GM18526 (cell line): ENCODE results near the gene USP40.
A peak's percentile ranks its signal among the peaks of the same experiment; 100 is the strongest.

Experiments used
- POLR2A ChIP-seq: IDR thresholded peaks from 3 replicates; pipeline ENCODE4 v1.6.1; 2011; ENCODE audit not compliant: insufficient read length; ENCODE audit errors: extremely low read depth

Gene USP40, protein sequence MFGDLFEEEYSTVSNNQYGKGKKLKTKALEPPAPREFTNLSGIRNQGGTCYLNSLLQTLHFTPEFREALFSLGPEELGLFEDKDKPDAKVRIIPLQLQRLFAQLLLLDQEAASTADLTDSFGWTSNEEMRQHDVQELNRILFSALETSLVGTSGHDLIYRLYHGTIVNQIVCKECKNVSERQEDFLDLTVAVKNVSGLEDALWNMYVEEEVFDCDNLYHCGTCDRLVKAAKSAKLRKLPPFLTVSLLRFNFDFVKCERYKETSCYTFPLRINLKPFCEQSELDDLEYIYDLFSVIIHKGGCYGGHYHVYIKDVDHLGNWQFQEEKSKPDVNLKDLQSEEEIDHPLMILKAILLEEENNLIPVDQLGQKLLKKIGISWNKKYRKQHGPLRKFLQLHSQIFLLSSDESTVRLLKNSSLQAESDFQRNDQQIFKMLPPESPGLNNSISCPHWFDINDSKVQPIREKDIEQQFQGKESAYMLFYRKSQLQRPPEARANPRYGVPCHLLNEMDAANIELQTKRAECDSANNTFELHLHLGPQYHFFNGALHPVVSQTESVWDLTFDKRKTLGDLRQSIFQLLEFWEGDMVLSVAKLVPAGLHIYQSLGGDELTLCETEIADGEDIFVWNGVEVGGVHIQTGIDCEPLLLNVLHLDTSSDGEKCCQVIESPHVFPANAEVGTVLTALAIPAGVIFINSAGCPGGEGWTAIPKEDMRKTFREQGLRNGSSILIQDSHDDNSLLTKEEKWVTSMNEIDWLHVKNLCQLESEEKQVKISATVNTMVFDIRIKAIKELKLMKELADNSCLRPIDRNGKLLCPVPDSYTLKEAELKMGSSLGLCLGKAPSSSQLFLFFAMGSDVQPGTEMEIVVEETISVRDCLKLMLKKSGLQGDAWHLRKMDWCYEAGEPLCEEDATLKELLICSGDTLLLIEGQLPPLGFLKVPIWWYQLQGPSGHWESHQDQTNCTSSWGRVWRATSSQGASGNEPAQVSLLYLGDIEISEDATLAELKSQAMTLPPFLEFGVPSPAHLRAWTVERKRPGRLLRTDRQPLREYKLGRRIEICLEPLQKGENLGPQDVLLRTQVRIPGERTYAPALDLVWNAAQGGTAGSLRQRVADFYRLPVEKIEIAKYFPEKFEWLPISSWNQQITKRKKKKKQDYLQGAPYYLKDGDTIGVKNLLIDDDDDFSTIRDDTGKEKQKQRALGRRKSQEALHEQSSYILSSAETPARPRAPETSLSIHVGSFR

DNA sequence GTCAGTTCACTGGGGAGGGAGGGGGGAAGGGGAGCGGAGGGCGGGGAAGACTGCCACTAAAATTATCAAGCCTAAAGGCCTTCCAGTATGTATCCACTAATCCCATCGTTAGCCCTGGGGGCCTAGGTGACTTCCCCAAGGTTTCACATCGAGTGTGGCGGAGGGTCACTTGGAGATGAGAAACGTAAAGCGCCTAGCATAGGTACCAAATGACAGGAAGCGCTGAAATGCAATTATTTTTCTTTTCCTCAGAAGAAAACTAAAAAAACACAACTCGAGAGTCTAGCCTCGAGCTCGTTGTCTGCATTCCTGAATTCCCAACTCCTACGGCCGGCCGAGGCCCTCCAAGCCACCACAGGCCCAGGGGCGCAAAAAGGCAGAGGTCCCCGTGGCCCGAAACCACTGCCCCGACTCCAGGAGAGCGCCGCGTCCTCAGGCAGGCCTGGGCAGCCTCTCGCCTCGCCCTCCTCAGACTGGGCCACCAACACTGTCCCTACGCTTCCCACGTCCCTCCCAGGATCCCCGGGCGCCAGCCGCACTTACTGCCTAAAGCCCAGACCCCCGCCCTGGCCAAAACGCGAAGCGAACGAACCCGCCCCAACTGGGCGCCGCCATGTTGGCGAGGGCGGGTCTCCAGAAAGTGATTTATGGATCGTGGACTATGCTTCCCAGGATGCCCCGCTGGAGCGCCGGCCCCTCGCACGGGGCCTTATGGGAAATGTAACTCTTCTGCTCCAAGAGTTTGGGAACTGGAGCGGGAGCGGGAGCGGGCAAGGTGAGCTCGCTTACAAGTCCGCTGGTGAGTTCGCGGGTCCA is at the start of gene USP40:
TSS of gene USP40 (minus strand) at position 642 of the 816 bp plus-strand sequence. CDS start 1,228 bp downstream, outside the sequence.
- TF ChIP-seq POLR2A = peak; percentile 85

DNA sequence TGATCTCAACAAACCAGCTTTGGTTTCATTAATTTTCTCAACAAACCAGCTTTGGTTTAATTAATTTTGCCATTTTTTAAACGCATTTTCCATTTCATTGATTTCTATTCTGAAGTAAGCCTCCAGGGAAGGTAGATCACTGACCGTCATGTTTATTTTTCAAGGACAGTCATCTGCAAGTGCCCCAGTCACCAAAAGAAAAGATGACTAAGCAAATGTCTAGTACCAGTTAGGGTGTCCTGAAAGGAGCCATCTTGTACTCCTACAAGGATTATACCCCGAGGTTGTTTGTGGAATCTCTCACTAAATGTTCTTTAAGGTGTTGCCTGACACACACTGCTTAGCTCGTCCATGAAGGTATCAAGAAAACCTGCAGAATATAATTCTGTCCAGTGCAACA is 44.7 kb upstream of the USP40 start:
- TF ChIP-seq POLR2A = no peak

DNA sequence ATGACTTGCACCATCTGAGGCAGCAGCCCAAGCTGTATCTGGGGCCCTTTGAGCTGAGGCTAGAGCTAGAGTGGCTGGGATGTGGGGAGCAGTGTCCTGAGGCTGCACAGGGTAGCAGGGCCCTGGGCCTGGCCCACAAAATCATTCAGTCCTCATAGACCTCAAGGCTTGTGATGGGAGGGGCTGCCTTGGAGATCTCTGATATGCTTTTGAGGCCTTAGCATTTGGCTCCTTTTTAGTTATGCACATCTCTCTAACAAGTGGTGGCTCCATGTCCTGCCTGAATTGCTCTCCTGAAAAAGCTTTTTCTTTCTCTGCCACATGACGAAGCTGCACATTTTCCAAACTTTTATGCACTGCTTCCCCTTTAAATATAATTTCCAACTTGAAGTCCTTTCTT is 39.1 kb upstream of the USP40 start:
- TF ChIP-seq POLR2A = no peak

DNA sequence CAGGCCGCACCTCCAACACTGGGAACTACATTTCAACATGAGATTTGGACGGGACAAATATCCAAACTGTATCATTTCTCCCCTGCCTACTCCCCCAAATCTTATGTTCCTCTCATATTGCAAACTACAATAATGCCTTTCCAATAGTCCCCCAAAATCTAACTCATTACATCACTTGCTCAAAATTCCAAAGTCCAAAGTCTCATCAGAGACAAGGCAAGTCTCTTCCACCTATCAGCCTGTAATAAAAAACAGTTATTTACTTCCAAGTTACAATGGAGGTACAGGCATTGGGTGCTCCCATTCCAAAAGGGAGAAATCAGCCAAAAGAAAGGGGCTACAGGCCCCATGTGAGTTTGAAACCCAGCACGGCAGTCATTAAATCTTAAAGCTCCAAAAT is 38.2 kb upstream of the USP40 start:
- TF ChIP-seq POLR2A = no peak

DNA sequence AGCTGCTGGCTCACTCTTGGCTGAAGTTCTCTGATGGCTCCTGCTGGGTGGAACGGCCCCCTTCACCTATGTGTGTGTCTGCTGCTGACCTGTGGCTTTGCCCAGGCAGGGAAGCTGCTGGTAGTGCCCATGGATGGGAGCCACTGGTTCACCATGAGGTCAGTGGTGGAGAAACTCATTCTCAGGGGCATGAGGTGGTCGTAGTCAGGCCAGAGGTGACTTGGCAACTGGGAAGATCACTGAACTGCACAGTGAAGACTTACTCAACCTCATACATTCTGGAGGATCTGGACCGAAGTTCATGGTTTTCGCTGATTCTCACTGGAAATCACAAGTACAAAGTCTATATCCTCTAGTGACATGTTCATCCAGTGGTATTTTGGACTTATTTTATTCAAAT is 36.9 kb upstream of the USP40 start:
- TF ChIP-seq POLR2A = no peak

DNA sequence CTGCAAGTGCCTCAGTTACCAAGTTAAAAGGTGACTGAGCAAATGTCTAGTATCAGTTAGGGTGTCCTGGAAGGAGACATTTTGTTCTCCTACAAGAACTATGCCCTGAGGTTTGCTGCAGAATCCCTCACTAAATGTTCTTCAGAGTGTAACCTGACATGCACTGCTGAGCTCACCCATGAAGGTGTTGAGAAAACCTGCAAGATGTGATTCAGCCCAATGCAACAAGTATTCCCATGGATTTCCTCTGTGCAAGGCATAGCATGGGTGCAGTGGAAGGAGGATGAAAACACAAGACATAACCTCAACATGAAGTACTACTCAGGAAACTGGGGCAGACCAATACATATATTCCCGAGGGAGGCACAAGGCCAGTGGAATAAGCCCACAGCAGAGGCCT is 35.5 kb upstream of the USP40 start:
- no peak for TF ChIP-seq POLR2A

DNA sequence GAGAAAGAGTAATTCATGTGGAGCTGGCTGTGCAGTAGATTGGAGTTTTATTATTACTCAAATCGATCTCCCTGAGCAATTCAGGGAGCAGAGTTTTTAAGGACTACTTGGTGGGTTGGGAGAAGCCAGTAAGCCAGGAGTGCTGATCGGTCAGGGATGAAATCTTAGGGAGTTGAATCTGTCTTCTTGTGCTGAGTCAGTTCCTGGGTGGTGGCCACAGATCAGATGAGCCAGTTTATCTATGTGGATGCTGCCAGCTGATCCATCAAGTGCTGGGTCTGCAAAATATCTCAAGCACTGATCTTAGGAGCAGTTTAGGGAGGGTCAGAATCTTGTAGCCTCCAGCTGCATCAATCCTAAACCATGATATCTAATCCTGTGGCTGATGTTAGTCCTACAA is 33.8 kb upstream of the USP40 start:
- no peak for TF ChIP-seq POLR2A

DNA sequence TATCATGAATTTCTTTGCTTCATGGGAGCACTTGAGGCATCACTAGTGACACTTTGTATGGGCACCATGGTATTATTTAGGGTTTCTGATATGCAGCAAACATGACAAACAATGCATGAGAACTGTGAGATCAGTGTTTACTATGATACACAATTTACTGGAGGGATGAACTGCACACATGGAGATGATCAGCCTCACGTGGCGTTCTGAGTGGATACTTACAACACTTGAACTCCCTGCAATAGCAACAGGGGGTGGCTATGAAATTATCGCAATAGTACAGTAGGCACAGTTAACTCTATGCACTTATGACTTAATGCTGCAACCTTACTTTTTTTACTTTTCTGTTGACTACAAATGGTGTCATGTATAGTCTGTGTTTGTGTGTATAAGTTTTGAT is 32.4 kb upstream of the USP40 start:
- TF ChIP-seq POLR2A = no peak

DNA sequence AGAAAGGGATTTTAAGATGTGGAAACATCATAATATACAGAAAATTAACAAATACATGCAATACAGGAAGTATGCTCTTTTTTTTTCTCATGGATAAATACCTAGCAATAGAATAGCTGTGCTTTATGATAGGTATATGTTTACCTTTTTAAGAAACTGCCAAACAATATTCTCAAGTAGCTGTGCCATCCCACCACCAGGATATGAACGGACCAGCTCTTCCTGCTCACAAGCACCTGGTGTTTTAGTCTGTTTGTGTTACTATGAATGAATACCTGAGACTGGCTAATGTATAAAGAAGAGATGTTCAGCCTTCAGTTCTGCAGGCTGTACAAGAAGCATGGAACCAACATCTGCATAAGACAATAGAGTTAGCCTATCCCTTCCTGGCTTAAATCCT is 30.9 kb upstream of the USP40 start:
- no peak for TF ChIP-seq POLR2A

DNA sequence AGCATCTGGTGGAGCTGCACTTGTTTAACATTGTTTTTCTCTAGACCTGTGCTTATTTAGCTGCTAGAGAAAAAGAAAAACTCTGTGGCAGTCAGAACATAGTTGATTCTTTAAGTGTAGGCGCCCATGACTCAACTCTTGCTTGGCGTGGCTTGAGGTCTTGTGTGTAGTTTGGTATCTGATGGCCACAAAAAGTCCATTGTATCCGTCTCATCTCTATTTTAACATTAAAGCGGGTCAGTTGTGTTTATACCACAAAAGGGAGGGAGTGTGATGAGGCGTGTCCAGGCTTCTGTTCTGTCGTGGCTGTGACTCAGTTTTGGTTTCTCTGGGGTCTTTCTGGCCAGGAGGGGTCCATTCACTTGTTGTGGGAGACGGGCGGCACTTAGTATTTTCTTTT is 26.6 kb upstream of the USP40 start:
- no peak for TF ChIP-seq POLR2A

DNA sequence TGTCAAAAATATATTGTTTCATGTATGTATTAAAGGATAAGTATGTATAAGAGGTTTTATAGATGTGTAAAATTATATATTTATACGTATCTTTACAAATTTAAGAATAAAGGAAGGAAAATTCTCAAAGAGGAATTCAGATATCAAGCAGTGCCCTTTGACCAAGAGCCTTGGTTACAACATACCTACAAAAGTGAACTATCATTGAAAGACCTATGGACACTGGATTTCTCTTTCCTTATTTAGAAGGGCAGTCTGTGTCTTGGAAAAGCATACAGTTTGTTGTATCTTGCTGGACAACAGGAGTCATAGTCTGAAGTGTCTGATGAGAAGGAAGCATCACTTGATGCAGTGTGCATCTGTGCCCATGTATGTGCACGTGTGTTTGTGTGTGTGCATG is 21.8 kb upstream of the USP40 start:
- no peak for TF ChIP-seq POLR2A

DNA sequence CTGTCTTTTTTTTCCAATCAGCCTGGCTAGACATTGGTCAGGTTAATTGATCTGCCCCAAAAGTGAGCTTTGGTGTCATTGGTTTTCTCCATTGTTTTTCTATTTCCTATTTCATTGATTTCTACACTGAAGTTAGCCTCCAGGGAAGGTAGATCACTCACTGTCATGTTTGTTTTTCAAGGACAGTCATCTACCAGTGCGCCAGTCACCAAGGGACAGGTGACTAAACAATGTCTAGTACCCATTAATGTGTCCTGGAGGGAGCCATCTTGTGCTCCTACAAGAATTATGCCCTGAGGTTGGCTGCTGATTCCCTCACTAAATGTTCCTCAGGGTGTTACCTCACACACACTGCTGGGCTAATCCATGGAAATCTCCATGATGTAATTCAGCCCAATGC is 17.6 kb upstream of the USP40 start:
- no peak for TF ChIP-seq POLR2A

DNA sequence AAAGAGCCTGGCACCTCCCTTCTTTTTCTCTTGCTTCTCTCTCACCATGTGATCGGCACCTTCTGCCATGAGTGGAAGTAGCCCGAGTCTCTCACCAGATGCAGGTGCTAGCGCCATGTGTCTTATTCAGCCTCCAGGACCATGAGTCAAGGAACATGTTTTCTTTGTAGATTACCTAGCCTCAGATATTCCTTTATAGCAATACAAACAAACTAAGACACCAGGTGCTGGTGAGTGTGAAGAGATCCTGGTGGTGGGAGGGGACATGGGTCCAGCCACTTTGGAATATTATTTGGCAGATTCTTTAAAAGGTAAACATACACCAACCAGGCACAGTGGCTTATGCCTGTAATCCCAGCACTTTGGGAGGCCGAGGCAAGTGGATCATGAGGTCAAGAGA is 5.9 kb upstream of the USP40 start:
- no peak for TF ChIP-seq POLR2A

DNA sequence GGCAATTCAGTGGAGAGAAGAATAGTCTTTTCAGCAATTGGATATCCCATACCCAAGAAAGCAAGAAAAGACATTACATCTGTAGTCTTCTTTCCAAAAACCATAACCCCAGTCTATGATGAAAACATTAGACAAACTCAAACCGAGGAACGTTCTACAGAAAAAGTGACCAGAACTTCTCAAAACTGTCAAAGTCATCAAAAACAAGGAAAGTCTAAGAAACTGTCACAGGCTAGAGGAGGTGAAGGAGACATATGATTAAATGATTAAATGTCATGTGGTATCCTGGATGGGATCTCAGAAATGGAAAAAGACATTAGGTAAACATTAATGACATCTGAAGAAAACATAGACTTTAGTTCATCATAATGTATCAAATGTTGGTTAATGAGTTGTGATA is 4.9 kb upstream of the USP40 start:
- no peak for TF ChIP-seq POLR2A

DNA sequence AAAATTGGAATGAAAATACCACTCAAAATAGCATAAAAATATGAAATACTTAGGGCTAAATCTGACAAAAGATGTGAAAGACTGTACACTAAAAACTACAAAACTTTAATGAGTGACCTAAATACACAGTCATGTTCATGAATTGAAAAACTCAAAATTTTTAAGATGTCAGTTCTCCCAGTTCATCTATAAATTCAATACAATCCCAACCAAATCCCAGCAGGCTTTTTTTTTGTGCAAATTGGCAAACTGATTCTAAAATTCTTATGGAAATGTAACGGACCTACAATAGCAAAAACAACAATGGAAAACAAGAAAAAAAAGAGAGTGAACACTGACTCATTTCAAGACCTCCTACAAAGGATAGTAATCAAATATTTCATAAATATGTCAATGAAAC is 4.4 kb upstream of the USP40 start:
- TF ChIP-seq POLR2A = no peak
